WTC11 (cell line): ENCODE data around the gene PSORS1C1. TPM values are rescaled to one million over a fixed set of nuclear protein-coding genes. Genes with fewer than 3 reads are reported as not detected.

Source experiments
- ATAC-seq: fragments of 200-7000 bp; cut with Tn5 transposase; 2 replicates; pipeline ENCODE4 v1.10.0; 2021; ENCODE audit warnings: mild to moderate bottlenecking, moderate library complexity
- CTCF ChIA-PET: fragments of 300-600 bp; sonication (Branson Sonifier 250); formaldehyde crosslinking; loops from one replicate; lab custom pipeline; 2021; ENCODE audit warnings: antibody characterized with exemption; lab: Charles Lee
- POLR2A ChIA-PET: fragments of 350-600 bp; sonication (Branson Sonifier 250); formaldehyde crosslinking; loops from one replicate; lab custom pipeline; 2021; ENCODE audit warnings: antibody characterized with exemption; lab: Charles Lee
- DNase-seq: peaks from one replicate; pipeline ENCODE4 v3.0.0; 2021; ENCODE audit warnings: low spot score
- H3K27ac Mint-ChIP-seq: 2 replicates; pipeline ENCODE4 v1.8.0; 2021; ENCODE audit warnings: mixed read lengths
- H3K27me3 Mint-ChIP-seq: 2 replicates; pipeline ENCODE4 v1.8.0; 2021; ENCODE audit warnings: low read depth, mild to moderate bottlenecking, moderate library complexity, mixed read lengths
- H3K36me3 Mint-ChIP-seq: 2 replicates; pipeline ENCODE4 v1.8.0; 2021; ENCODE audit warnings: mixed read lengths
- H3K4me1 Mint-ChIP-seq: 2 replicates; pipeline ENCODE4 v1.8.0; 2022; ENCODE audit warnings: mixed read lengths
- H3K4me3 Mint-ChIP-seq: 2 replicates; pipeline ENCODE4 v1.8.0; 2021; ENCODE audit warnings: mild to moderate bottlenecking, moderate library complexity, mixed read lengths
- H3K9me3 Mint-ChIP-seq: 2 replicates; pipeline ENCODE4 v1.8.0; 2021; ENCODE audit warnings: mixed read lengths
- ATF2 ChIP-seq: sonication (generic); formaldehyde crosslinking; IDR thresholded peaks from 2 replicates; pipeline ENCODE4 v1.8.1; 2022; ENCODE audit warnings: low read depth, missing genetic modification reagents, borderline replicate concordance
- ATF3 ChIP-seq: sonication (generic); formaldehyde crosslinking; conservative IDR thresholded peaks from 2 replicates; pipeline ENCODE4 v1.8.1; 2022; ENCODE audit warnings: mild to moderate bottlenecking, missing genetic modification reagents
- CDX4 ChIP-seq: fragments of 250-450 bp; sonication (Bioruptor Pico); IDR thresholded peaks from 2 replicates; pipeline ENCODE4 v1.9.0; 2021; ENCODE audit warnings: moderate library complexity, mild to moderate bottlenecking, inconsistent platforms, borderline replicate concordance
- CTCF ChIP-seq: fragments of 200-600 bp; IDR thresholded peaks from 2 replicates; pipeline ENCODE4 v1.8.0; 2022; ENCODE audit warnings: antibody characterized with exemption
- E2F5 ChIP-seq: sonication (generic); formaldehyde crosslinking; IDR thresholded peaks from 2 replicates; pipeline ENCODE4 v1.8.1; 2022; ENCODE audit warnings: mild to moderate bottlenecking, moderate library complexity, missing genetic modification reagents
- GTF2I ChIP-seq: fragments of 250-450 bp; sonication (Bioruptor Pico); conservative IDR thresholded peaks from 2 replicates; pipeline ENCODE4 v1.4.0; 2021; ENCODE audit warnings: mild to moderate bottlenecking
- HMGA2 ChIP-seq: fragments of 250-450 bp; sonication (Bioruptor Pico); IDR thresholded peaks from 2 replicates; pipeline ENCODE4 v1.4.0; 2021; ENCODE audit warnings: mild to moderate bottlenecking, moderate library complexity
- PREB ChIP-seq: sonication (generic); formaldehyde crosslinking; IDR thresholded peaks from 2 replicates; pipeline ENCODE4 v1.8.1; 2022; ENCODE audit warnings: mild to moderate bottlenecking, missing genetic modification reagents, moderate library complexity, borderline replicate concordance
- SOX15 ChIP-seq: fragments of 250-450 bp; sonication (Bioruptor Pico); IDR thresholded peaks from 2 replicates; pipeline ENCODE4 v1.9.0; 2021; ENCODE audit warnings: mild to moderate bottlenecking
- STAT6 ChIP-seq: sonication (generic); formaldehyde crosslinking; conservative IDR thresholded peaks from 2 replicates; pipeline ENCODE4 v1.8.1; 2023; ENCODE audit warnings: mild to moderate bottlenecking, low read depth, missing genetic modification reagents, moderate library complexity
- TEAD1 ChIP-seq: sonication (generic); formaldehyde crosslinking; IDR thresholded peaks from 2 replicates; pipeline ENCODE4 v1.8.0; 2022; ENCODE audit warnings: mild to moderate bottlenecking, missing genetic modification reagents
- USF1 ChIP-seq: sonication (generic); formaldehyde crosslinking; IDR thresholded peaks from 2 replicates; pipeline ENCODE4 v1.8.0; 2022; ENCODE audit warnings: mild to moderate bottlenecking, missing genetic modification reagents
- ZNF532 ChIP-seq: fragments of 250-450 bp; sonication (Bioruptor Pico); IDR thresholded peaks from 2 replicates; pipeline ENCODE4 v1.9.0; 2021; ENCODE audit warnings: mild to moderate bottlenecking, borderline replicate concordance
- total RNA-seq: library from RNA; stranded (reverse); gene quantifications from 3 replicates; pipeline ENCODE4 v1.2.3, GENCODE V29; 2021

PSORS1C1 gene
- total RNA-seq, 1 experiment from 2014 or later: 0.66 TPM

- Mint-ChIP-seq H3K27ac (no peak overlapping the region; the same call in 1 of the 2 replicates), H3K4me3 (no peak overlapping the region), H3K9me3 (no peaks in the 10 kb centered on the region)
- ATAC-seq: no peak
- POLR2A ChIA-PET: interaction anchor here (0.9 kb wide), 1 partner anchor 27 kb away, joined by 4 read pairs; no protein-coding TSS in a partner anchor
- TF ChIP-seq PREB (no peak), TEAD1 (CRISPR knock-in tag) (no peak), SOX15 (CRISPR knock-in tag) (no peak), STAT6 (no peak), ZNF532 (CRISPR knock-in tag) (no peak), ATF3 (no peak), CDX4 (no peak)
- TF ChIP-seq, all 79 proteins: peak for 0
- CTCF ChIA-PET: interaction anchor here (0.6 to 1.6 kb wide), 2 partner anchors 8 to 531 kb away, joined by 3 to 6 read pairs; no protein-coding TSS in a partner anchor
- DNase-seq: no peak
- H3K27me3 Mint-ChIP-seq: no peaks in the 10 kb centered on the region
- peaks cover 53% of the 10 kb centered on the region for H3K36me3 Mint-ChIP-seq
- peaks cover 20% of the 10 kb centered on the region for H3K4me1 Mint-ChIP-seq
Measured at GRCh38 chr6:31145386-31145785, 30.8 kb downstream of the PSORS1C1 start.

GRCh38 chr6:31149827-31150447, 35.3 kb downstream of the PSORS1C1 start:
- H3K36me3 Mint-ChIP-seq: peaks cover 57% of the 10 kb centered on the region
- POLR2A ChIA-PET: interaction anchor here (1.3 kb wide), 1 partner anchor 20 kb away, joined by 3 read pairs; no protein-coding TSS in a partner anchor

More at GRCh38 chr6:31149827-31150447, 35.3 kb downstream of the PSORS1C1 start:
- no peak for TF ChIP-seq GTF2I (CRISPR knock-in tag)
- TF ChIP-seq CTCF: no peak
- no peak for TF ChIP-seq E2F5
- TF ChIP-seq USF1 (CRISPR knock-in tag): no peak
- TF ChIP-seq HMGA2 (CRISPR knock-in tag): no peak
- no peak for TF ChIP-seq ATF2 (CRISPR knock-in tag)
- CTCF ChIA-PET: interaction anchor here (0.6 to 1.5 kb wide), 5 partner anchors 9 to 217 kb away, joined by 3 to 4 read pairs (median 3); partner anchors contain the start of gene TCF19
- Mint-ChIP-seq H3K27ac (no peak overlapping the region), H3K4me3 (no peak overlapping the region), H3K27me3 (no peaks in the 10 kb centered on the region), H3K9me3 (no peaks in the 10 kb centered on the region), H3K4me1 (0 out of 2 replicates have a peak, but pooled peaks cover 10% of the 10 kb centered on the region)
- ATAC-seq: no peak
- no peak for DNase-seq
